HG03045 (cell line): ENCODE results near the gene PEX5.
"Not testable (repeated sequence)": the region's sequence is repeated elsewhere in the genome, so short reads cannot be mapped to it uniquely, and the experiment has no call there.

Experiments used
- ATAC-seq: cut with Tn5 transposase; IDR thresholded peaks from one replicate; pipeline ENCODE4 v1.9.1; 2021; ENCODE audit warnings: mild to moderate bottlenecking, moderate library complexity; ENCODE audit not compliant: unreplicated experiment

Gene PEX5

DNA sequence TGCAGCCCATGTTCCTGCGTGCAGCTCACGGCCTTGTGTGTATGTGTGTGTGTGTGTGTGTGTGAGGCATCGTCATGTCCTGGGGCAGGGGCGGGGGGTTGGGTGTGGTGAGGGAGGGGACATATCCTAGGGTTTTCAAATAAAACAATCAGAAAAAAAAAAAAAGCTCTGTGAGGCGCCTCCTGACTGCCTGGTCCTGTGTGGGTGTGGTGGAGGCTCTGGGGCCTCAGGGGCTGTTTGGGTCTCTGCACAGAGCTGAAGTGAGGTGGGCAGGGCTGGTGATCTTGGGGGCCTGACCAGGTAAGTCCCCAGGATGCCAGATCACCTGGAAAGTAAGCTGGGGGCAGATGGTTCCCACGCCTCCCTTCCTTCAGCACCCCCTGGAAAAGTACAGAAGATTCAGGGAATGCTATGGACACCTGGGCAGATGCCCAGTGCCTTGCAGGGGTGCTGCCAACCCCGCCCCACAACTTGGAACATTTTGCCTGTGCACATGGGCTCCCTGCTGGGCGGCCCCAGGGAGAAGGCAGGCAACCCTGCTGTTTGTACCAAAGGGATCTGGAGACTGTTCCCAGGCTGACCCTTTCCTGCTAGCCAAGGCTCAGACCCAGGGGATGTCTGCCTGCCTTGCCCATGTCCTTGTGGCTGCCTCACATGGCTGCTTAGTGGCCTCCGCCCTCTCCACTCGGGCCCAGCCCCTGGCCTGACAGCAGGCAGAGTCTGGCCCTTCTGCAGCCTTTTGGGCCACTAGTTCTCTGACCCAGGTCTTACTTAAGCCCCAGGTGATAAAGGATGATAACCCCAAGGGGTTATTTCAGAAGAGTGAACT lies 30.5 kb upstream of the PEX5 start:
- no peak for ATAC-seq

DNA sequence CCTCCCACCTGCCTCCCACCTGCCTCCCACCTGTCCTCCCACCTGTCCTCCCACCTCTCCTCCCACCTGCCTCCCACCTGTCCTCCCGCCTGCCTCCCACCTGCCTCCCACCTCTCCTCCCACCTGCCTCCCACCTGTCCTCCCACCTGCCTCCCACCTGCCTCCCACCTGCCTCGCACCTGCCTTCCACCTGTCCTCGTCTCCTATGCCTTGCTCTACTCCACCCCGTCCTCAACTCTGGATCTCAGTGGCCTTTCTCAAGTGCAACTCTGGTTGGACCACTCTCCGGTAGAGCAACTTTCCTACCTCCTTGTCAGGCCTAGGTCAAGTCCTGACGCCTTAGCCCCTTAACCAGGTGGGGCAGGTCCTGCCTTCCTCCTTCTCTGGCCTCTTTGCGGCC lies 29.3 kb upstream of the PEX5 start:
- no peak for ATAC-seq

DNA sequence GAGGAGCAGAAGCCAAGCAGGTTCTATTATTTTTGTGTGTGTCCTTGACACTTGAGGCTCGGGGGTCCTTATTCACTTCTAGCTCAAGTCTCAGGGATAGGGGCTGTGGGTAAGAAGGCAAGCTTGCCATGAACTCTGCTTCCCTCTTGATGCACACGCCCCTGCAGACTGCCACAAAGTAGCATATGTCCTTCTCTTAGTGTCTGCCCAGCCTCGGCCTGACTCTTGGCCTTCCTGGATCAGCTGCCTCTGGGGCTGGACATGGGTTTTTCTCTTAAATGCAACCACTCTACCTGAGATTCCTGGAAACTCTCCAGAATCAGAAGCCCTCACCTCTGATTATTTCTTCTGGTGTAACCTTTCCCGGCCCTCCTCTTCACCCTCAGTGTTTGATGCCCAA lies 28.2 kb upstream of the PEX5 start:
- no peak for ATAC-seq

DNA sequence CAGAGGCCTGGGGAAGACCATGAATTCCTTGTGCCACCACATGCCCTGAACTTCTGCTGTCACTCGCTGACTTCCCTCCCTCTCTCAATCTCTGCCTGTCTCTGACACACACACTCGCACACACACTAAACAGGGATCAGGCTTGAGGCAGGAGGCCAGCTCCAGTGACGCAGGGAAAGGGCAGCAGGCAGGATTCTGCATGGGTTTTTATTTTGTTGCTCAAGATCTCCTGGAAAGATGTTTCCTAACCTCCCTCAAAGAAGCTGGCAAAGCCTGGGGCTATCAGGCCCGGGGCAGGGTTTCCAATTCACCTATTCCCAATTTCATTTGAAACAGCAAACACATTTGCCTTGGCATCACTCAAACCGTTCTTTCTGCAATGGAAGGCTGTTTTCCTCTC lies 27.7 kb upstream of the PEX5 start:
- no peak for ATAC-seq

DNA sequence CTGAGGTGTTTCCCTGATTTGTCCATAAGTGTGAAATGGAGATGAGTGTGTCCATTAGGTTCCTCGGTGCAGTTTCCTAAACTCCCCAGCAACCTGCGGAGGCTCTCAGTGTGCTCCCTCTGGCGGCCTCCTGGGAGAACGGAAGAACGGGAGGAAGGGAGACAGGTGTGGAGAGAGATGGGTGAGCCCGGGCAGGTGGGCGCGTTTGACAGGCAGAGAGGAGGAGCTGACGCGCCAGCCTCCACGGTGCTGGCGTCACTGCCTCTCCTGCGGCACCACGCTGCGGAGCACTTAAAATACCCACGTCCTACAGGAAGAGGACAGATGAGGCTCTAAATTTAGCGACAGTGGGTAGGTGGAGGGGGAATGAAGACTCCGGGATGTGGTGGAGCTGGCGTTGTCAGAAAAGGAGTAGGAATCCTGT lies 26.8 kb upstream of the PEX5 start:
- ATAC-seq = no peak

DNA sequence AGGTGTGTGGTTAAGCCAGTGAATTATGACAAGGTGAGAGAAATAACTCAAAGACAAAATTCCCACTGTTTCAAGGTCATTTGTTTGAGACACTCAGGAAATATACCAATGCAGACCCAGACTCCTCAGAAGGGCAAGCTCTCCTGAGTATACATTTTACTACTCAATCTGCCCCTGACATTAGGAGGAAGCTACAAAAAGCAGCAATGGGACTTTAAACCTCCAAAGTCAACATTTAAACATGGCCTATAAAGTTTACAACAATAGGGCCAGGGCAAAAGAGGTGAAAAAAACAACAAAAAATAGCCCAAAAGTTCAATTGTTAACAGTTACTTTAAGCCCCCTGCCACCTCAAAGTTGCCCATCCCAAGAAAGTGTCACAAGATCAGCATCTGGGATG lies 19.5 kb upstream of the PEX5 start:
- no peak for ATAC-seq

DNA sequence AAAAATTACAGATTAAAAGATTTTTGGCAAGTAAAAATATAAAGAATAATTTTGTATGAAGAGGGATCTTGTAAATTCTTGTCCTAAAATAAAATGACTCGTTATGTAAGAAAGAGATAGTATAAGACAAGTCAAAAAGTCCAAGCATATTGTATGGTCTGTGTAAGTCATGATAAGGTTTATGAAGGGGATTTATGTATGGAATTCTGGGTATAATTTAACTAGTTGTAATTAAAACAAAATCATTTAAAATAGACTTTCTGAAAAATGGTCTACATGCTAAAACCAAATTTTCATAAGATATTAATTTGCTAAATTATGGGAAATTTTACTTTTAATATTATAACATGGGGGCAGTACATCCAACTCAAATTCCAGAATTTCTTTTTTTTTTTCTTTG lies 17.6 kb upstream of the PEX5 start:
- no peak for ATAC-seq

DNA sequence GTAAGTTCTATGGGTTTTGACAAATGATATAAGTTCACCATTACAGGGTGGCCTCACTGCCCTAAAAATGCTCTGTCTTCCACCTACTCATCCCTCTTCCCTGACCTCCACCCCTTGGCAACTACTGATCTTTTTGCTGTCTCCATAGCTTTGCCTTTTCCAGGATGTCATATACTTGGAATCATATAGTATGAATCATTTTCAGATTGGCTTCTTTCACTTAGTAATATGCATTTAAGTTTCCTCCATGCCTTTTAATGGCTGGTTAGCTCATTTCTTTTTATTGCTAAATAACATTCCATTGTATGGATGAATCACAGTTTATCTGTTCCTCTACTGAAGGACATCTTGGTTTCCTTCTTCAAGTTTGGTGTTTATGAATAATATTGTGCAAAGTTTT lies 14.0 kb upstream of the PEX5 start:
- ATAC-seq = no peak

DNA sequence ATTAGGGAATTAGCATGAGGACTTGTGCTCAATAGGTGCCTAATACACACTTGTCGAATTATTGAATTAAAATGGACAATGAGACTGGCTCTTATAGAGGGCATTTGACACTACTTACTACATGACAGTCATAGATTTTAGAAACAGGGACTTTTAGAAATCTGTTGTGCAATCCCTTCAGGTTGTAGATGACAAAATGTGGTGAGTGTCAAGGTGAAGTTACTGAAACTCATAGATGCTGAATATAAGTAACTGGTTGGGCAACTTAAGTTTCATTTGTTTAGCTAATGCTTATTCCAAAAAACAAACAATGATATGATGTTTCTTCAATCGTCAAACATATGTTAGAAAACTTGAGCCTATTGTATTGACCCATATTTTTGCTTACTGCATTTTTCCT lies 12.9 kb upstream of the PEX5 start:
- no peak for ATAC-seq

DNA sequence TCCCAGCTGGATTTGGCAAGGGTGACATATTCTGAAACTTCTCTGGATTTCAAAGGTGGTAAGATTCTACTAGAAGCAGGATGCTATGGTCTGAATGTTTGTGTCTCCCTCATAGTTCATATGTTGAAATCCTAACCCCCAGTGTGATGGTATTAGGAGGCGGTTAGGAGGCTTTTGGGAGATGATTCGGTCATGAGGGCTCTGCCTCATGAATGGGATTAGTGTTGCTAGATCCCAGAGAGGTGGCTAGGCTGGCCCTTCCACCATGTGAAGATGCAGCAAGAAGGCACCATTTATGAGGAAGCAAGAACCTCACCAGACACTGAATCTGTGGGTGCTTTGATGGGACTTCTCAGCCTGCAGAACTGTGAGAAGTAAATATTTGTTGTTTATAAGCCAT lies 11.0 kb upstream of the PEX5 start:
- ATAC-seq = no peak

DNA sequence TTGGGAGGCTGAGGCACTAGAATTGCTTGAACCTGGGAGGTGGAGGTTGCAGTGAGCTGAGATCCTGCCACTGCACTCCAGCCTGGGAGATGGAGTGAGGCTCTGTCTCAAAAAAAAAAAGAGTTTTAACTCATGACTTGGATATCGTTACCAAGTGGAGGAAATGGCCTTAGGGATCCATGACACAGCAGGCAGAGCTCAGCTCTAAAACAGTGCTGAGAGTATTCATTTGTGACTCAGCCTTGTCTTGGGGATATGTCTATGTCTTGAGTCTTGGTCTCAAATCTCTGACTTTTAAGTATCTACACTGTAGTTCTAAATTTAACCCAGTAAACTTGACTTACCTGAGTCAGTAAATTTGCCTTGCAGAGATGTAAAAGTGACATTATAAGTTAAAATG lies 8.8 kb upstream of the PEX5 start:
- no peak for ATAC-seq

DNA sequence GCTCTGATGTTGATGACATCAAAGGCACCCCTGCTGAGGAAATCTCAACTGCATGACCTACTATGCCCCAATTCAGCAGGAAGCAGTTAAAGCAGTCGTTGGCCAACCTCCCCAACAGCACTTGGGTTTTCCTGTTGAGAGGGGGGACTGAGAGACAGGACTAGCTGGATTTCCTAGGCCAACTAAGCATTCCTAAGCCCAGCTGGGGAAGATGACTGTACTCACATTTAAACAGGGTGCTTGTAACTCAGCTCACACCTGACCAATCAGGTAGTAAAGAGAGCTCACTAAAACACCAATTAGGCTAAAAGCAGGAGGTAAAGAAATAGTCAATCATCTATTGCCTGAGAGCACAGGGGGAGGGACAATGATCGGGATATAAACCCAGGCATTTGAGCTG lies 3.4 kb upstream of the PEX5 start:
- ATAC-seq = not testable (repeated sequence)

DNA sequence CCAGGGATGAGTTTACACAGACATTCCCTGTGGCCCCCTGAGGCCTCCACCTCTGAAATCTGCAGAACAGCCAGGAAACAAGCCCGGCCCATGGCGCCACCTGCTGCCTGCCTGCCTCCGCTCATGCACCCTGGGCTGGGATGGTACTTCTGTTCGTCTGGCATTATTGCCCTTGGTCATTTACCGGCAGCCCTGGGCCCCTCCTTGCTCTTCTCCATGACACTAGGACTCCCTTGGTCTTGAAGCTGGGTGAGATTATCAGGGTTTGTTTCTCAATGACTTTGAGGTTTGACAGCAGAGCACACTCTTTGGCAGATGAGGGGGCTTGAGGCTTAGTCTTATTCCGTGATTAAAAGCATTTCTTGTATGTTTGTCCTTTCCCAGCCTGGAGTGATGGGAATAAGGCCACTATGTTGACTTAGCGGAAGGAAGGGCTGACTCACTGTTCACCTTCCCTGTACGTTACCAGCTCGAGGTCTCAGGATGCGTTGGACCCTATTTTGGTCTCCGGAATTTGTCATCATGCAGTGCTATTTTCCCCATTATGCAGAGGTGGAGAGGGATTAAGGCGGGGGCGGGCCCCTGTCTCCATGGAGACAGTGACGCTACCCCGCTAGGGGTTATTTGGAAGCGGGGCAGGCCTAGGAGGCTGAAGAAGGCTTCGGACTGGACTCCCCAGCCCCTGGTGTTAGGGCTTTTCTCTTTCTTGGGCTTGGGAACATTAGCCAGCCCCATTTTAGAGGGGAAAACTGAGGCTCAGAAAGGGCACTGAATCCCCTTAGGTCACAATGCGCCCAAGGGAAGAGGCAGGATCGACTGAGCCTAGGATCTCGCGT lies 706 bp upstream of the PEX5 start:
- peak; percentile 39 for ATAC-seq

DNA sequence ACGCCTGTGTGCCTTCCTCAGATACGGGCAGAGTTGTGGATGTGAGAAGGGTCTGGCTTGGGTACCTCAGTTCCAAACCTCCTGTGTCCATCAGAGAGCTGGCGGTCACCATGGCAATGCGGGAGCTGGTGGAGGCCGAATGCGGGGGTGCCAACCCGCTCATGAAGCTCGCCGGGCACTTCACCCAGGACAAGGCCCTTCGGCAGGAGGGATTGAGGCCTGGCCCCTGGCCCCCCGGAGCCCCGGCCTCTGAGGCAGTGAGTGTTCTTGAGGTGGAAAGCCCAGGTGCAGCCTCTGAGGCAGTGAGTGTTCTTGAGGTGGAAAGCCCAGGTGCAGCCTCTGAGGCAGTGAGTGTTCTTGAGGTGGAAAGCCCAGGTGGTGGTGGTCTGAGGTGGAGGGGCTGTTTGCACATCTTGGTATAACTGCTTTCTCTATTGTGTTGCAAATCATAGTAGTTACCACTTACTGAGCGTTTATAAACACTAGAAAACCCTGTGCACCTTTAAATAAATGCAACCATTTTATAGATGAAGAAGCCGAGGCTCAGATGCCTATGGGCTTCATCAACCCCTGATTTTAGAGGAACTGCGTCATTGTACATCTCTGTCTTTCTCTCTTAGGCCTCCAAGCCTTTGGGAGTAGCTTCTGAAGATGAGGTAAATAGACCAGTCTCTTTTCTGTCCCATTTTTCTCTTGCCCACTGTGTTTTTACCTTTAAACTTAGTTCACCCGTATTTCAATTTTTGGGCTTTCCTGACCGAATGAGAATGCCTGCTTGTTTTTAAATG lies 976 bp downstream of the PEX5 start:
- no peak for ATAC-seq

DNA sequence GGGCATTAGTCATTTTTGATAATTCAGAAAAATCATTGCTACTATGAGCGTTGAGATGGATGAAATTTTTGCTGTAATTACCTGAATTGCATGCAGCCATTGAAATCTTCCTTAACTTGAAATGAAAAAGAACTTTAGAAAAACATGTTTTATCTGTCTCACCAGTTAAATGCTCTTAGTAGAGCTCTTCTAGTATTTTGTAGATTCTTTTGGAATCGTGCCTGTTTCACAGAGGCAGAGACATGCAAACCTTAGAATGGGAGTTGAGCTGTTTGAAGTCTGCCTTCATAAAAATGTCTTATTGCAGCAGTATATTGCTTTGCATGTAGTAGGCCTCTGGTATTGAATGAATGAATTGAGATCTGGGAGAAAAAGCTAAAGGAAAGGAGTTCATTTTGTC lies 4.2 kb downstream of the PEX5 start:
- ATAC-seq = no peak

DNA sequence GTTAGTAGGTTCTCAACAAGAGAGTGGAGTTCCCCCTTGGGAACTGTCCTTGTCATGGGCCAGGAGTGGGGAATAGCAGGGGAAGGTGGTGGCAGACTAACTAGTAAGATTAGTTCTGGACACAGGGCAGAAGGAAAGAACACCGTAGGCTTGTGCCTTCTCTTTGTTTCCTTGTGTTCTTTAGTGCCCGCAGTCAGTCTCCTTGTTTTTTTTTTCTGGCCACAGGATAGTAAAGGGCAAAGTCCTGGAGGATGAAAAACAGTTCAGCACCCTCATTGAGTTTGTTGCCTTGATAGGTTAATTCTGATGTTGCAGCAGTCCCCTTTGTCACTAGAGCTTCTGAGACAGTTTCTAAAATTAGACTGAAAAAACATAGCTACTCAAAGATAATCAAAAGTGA lies 8.4 kb downstream of the PEX5 start:
- no peak for ATAC-seq

DNA sequence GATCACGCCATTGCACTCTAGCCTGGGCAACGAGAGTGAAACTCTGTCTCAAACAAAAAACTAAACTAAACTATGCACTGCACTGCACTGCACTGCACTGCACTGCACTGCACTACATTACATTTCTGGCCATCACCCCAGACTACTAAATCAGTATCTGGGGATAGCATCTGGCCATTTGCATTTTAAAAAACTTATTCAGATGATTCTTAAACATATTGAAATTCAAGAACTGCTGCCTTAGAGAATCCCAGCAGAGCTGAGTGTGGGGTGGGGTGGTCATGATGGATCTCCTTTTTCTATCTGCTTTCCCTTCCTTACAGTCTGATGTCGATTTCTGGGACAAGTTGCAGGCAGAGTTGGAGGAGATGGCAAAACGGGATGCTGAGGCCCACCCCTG lies 13.6 kb downstream of the PEX5 start:
- no peak for ATAC-seq

DNA sequence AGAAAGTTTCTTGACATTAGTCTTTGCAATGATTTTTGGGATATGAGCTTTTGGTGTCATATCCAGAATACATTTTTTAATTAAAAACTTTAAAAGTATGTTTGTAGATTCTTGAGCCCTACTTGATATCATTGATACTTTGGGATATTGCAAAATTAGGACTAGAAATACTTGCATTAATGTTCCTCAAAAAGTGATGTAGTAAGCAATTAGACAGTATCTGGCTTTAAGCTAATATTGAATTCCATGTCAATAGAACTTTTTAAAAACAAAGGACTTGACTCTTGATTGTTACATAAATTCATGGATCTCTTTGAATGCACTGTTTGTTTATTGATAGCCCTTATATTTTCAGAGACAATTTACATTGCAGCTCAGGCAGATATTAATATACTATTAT lies 15.6 kb downstream of the PEX5 start:
- no peak for ATAC-seq

DNA sequence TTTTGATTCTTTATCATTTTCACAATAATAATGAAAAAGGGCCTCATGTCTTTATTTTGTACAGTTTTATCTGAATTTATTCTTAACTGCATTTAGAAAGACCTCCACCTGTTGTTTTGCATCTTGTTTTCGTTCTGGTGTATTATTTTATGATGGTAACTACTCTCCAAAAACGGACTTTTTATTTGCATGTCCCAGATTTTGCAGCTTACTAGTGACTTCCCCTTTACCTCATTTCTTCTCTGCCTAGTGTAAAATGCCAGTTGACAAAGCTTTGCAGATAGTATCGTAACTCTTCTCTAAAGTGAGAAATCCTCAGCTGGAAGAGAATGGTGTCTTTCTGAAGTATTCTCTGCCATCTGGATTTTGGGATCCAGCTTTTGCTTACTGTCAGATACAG lies 17.2 kb downstream of the PEX5 start:
- no peak for ATAC-seq

DNA sequence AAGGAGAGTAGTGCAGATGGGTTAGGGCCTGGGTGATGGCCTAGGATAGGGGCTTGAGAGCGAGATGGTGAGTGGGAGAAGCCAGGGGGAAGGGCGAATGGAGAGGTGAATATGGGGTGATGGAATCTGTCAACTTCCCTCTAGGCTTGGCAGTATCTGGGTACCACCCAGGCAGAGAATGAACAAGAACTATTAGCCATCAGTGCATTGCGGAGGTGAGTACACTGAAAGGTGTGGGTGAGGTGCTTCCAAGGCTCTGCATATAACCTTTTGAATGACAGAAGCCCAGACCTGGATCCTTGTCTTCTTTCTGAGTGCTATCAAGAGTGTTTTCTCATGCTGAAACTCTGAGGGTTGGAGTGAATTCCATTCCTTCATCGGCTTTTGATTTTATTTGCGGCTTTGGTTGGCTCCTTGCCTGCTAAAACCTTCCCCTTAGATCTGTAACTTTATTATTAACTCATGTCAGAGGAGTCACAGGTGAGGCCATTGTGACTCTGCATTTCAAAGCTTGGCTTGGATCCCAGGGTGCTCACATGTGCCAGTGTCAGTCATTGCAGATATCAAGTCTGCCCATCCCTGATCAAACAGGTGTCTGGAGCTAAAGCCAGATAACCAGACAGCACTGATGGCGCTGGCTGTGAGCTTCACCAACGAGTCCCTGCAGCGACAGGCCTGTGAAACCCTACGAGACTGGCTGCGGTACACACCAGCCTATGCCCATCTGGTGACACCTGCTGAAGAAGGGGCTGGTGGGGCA lies 18.6 kb downstream of the PEX5 start:
- no peak for ATAC-seq

DNA sequence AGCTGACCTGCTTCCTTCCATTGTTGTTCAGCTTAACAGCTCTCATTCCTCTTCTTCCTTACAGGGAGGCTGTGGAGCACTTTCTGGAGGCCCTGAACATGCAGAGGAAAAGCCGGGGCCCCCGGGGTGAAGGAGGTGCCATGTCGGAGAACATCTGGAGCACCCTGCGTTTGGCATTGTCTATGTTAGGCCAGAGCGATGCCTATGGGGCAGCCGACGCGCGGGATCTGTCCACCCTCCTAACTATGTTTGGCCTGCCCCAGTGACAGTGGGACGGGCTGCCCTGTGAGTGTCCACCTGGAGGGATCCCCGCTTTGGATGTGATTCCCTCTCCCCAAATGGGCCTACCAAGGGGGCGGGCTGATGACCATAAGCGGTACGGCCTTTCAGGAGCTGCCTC lies 20.5 kb downstream of the PEX5 start:
- ATAC-seq = no peak
